NCI-H2227 (cell line): ENCODE results near the gene NOVA2.

Source experiments
- DNase-seq: peaks from one replicate; lab custom pipeline; 2025; ENCODE audit not compliant: unreplicated experiment; lab: John Stamatoyannopoulos, UW

The NOVA2 gene

DNA sequence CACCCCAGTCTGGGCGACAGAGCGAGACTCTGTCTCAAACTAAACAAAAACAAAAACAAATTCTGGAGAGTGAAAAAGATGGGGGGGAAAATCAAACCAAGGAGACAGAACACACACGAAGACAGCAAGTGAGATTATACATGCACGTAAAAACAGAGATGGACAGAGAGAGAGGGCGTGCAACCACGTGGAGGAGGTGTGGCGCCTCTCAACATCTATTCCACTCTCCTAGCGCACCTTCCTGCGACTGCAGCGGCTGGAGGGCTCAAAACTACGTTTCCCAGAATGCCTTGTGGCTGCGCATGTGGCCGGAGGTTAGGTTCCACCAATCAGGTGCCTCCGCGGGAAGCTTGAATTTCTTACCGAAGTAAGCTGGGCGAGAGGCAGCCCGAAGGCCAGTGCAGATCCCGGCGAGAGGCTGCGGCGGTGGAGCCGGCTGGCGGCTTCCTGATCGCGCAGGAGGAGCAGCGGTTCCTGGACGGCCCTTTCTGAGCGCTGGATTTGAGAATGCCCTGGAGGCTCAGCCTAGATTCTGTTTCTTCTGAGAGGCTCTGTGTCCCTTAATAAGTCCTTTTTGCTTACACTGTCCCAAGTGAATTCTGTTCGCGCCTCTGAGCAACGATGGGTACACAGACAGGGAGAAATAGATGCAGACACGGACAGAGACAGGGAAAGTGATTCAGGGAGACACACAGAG is 46.0 kb downstream of the NOVA2 start:
- DNase-seq: peak; percentile 96

DNA sequence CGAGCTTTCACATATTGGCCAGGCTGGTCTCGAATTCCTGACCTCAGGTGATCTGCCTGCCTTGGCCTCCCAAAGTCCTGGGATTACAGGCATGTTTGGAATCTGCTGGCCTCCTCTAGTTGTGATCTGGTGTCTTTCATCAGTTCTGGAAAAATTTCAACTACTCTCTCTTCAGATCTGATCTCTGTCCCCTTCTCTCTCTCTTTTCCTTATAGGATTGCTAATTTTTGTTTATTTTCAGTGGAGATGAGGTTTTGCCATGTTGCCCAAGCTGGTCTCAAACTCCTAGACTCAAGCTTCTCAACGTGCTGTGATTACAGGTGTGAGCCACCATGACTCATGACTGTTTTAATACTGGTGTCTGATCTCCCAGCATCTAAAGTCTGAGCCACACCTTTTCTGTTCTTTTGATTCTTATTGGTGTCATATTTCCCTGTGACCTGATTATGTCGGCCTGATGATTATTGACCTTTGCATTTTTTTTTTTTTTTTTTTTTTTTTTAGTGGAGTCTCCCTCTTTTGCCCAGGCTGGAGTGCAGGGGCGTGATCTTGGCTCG is 48.7 kb downstream of the NOVA2 start:
- DNase-seq: no peak

DNA sequence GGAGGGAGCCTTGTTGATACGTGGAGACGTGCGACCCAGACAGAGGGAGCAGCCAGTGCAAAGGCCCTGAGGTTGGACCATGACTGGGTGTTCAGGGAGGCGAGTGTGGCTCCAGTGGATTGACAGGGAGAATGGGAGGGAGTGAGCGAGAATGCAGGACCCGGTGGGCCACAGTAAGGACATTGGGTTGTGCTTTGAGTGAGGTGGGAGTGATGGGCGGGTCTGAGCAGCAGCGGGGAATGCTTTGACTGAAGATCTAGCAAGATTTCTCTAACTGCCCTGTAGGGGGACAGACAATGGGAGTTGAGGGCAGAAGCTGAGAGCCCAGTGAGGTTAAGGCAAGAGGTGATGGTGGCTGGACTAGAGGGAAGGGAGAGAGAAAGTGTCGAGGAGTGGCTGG is 51.4 kb downstream of the NOVA2 start:
- DNase-seq: peak; percentile 10

DNA sequence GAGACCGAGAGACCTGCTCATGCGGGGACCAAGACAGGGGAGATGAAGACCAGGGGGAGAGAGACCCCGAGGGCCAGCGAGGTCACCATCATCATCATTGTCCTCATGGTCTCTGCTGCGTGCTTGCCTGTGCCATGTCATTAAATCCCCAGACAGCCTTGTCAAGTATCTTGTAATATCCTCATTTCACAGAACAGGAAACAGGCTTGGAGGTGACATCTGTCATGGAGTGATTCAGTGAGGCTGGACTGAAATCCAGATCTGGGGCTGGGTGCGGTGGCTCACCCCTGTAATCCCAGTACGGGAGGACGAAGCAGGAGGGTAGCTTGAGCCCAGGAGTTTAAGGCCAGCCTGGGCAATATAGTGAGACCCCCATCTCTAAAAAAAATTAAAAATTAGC is 53.2 kb downstream of the NOVA2 start:
- DNase-seq: no peak

DNA sequence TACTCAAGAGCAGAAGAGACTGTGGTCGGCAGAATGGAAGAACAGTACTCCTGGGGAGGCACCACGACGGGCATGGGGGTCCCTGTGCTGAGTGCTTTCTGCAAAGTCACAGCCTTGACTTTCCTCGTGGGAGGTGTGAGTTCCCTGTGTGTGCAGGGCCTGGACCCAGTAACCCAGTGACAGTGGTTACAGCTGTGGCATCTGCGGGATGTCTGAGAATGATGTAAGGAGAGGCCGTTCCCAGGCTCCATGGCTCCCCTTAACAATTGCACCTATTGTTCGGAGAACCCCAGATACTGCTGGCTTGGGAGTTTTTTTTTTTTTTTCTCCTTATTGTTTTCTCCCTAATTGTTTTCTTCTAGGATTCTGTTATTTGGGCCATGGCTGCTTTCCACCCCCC is 54.0 kb downstream of the NOVA2 start:
- DNase-seq: no peak

DNA sequence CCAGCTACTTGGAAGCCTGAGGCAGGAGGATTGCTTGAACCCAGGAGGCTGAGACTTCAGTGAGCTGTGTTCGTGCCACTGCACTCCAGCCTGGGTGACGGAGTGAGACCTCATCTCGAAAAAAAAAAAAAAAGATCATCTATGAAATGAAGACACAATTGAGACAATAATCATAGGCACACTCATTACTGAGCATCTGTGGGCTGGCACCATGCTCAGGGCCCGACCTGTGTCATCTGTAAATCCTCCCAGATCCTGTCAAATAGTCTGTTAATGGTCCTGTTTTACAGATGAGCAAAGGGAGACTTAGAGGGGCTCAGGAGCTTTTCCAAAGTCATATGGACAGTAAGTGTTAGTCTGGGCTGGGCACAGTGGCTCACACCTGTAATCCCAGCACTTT is 54.9 kb downstream of the NOVA2 start:
- DNase-seq: no peak

DNA sequence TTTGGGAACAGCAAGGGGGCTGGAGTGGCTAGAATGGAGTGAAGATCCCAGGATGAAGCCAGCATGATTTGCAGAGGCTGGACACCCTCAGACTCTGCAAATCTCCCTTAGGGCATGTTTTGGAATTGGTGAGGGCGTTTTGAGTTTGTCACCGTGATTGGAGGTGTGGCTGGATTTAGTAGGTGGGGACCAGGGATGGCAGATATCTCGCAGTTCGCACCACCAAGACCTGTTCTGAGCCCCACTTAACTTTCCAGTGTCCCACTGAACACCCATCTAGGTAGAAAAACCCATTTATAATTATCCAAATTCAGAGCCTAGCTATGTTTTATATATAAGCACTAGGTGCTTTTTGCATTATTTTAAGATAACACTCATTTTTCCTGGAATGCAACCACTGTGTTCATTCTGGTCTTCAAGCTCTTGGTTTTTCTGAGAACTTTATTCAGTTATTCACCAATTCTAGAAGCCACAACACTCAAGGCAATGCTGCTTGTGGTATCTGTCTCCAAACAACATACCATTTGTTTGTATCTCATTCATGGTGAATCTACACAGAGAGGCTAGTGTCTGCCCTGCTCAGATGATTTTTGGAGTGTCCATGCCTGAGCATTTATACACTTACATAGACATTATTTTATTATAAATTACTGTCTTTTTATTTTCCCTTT is 56.1 kb downstream of the NOVA2 start:
- DNase-seq: no peak

DNA sequence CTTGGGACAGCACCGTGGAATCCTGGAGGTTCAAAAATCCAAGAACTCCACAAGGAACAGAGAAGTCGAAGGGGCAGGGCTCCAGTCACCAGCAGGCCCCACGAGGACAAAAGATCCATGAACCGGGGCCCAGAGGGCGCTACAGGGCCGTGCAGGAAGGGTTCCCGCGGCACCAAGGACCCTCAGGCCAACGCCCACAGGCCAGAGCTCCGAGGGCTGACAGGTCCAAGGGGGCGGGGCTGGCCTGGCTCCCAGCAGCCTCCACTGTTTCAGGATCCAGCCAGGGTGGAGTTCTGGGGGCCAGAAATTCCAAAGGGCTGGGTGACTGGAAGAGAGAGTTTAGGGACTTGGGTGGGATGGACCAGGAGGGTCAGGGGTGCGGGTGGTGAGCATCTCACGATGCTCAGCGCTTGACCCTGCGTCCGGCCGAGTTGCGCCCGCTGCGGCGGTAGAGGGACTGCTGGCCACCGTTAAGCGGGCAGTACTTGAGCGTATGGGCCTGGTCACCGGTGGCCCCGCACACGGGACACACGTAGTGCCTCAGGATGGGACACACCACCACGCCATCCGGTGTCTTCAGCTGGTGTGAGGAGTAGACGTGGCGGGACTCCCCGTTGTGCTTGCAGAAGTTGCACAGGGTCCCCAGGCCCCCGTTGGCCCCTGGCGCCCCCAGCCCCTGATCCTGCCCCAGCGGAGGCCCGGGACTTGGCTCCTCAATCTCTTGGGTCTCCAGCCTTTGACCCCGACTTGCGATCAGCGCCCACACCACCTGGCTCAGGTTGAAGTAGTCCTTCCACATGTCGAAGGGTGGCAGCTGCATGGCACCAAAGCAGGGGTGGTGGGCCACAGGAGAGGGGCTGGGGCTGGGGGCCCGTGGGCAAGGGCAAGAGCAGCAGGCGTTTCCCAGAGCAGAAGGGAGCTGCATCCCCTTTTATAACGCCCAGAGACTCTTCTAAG is 59.5 kb downstream of the NOVA2 start, which contains the start of gene NANOS2:
Gene NANOS2, minus strand, starts transcription at position 905 of the 957 bp plus-strand sequence. Its CDS starts 85 bp downstream, at position 820.
- DNase-seq: no peak

DNA sequence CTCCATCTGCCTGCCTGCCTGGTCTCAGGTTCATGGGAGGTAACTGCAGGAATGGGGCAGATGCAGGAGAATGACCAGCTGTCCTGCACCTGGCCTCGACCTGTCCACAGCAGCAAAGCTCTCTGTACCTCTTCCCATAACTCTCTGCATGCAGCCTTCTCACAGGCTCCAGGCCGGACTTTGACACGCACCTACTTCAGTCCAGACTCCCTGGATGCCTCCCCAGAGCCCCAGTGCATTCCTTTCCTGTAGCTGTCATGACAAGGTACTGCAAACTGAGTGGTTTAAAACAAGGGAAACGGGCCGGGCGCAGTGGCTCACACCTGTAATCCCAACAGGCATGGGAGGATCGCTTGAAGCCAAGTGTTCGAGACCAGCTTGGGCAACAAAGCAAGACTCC is 62.4 kb downstream of the NOVA2 start:
- DNase-seq: no peak

DNA sequence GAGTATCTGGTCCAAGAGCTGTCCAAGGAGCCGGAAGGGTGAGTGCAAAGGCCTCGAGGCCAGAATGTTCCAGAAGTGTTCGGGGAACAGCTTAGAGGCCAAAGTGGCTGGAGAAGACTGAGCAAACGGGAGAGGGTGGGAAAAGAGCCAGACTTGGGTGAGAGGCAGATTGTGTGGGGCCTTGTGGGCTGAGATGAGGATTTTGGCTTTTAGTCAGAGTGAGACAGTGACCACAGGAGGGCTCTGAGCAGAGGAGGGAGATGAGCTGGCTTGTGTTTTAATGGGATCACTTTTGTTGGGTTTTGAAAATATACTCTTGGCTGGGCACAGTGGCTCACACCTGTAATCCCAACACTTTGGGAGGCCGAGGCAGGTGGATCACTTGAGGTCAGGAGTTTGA is 64.7 kb downstream of the NOVA2 start:
- no peak for DNase-seq

DNA sequence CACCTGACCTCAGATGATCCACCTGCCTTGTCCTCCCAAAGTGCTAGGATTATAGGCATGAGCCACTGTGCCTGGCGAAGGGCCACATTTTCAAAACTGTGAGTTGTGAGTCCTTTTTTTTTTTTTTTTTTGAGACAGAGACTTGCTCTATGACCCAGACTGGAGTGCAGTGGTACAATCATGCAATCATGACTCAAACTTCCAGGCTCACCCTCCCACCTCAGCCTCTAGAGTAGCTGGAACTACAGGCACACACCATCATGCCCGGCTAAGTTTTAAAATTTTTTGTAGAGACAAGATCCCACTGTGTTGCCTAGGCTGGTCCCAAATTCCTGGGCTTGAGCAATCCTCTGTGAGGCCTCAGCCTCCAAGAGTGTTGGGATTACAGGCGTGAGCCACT is 67.4 kb downstream of the NOVA2 start:
- no peak for DNase-seq

DNA sequence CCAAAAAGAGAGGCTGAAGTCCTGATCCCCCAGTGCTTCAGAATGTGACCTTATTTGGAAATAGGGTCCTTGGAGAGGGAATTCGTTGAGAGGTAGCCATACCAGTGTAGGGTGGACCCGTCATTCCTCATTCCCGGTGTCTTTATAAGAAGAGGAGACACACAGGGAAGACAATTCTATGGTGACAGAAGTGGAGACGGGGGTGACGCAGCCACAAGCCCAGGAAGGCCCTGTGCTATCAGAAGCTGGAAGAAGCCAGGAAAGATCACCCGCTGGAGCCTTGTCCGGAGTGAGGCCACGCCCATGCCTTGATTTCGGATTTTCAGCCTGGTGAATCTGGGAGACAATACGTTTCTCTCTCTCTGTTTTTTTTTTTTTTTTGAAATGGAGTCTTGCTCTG is 68.7 kb downstream of the NOVA2 start:
- DNase-seq: no peak

DNA sequence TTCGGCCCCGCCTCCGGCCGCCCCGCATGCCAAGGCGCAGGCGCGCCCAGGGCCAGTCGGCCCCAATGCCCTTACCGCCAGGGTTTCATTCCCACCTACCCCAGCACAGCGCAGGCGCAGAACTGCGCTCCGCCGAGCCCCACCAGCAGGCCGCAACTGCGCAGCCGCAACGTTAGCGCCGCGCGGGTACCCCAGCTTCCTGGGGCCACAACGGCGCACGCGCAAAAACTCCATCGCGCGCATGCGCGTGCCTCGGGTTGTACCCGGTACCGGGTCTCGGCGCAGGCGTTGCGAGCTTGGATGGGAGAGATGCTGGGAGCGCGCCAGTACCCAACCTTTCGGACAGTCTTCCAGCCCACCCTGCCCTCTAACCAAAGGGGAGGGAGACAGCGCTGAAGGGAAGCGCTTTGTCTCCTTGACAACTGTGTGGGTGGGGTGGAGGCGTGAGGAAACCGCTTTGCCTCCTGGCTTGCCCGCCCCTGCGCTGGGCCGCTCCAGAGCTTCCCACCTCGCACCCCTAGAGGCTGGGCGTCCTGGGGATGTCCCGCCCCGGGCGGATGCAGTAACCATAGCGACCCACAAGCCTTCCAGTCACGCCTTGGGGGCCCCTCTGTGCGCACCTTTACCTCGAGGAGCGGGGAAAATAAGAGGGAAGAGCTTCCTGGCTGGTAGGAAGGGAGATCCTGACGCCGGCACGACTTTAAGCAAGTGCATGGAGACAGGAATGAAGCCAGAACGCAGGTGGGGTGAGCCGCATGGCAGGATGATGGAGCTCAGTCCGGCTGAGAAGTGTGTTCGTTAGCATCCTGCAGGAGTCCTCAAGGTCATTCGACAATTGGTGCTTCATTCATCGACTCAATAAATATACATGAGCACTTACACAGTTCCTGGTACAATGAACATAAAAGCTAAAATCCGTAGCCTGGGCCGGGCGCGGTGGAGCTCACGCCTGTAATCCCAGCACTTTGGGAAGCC is 70.7 kb downstream of the NOVA2 start:
- peak; percentile 98 for DNase-seq

DNA sequence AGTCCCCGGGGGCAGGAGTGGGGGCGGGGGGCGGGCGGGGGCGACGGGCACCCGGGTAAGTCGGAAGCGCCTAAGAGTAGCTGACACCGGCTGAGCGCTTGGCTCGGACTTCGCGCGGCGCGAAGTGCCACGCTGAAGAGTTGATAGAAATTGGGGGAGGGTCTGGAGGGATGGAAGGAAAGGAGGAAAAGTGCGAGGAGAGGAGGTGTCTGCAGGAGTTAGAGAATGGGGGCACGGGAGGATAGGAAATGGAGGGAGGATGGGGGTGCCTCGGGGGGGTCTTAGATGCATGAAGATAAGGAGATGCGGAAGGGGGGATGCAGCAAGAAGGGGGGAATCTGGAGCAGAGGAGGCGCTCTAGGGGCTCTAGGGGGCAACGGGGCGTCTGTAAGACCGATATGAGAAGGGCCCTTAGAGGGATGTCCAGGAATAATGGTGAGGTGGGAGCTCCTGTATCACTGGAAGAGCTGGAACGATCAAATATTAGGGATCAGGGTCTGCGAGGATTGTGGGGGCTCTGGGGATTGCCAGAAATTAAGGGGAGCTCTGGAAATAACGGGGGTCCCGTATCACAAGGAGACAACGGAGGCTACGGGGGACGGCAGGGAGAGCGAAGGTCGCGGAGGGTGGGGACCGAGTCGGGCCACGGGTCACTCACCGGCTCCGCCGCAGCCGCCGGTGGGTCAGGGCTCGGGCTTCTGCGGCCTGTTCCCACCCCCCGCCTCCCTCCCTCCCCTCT is 71.6 kb downstream of the NOVA2 start, which contains the start of gene MYPOP:
Gene MYPOP, minus strand, starts transcription at position 702 of the 739 bp plus-strand sequence. CDS start 840 bp downstream, outside the sequence.
- DNase-seq: peak; percentile 26

DNA sequence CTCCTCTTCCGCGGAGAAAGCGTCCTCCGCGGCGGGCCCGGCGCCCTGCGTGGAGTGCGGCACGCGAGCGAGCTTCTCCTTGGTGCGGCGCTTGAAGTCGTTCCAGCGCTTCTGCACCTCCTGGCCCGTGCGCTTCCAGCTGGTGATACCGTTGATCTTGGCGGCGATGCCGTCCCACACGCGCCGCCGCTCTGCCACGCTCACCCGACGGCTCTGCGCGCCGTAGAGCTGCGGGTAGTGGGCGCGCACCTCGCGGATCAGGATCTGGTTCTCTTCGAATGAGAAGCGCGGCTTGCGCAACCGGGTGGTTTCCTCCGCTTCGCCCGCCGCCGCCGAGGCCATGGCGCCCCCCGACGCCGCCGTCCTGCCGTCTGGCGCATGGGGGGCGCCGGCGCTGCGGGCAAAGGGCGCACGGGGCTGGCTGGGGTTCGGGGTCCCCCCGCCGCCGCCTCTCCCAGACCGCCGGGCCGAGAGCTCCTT is 72.2 kb downstream of the NOVA2 start:
- peak; percentile 37 for DNase-seq

DNA sequence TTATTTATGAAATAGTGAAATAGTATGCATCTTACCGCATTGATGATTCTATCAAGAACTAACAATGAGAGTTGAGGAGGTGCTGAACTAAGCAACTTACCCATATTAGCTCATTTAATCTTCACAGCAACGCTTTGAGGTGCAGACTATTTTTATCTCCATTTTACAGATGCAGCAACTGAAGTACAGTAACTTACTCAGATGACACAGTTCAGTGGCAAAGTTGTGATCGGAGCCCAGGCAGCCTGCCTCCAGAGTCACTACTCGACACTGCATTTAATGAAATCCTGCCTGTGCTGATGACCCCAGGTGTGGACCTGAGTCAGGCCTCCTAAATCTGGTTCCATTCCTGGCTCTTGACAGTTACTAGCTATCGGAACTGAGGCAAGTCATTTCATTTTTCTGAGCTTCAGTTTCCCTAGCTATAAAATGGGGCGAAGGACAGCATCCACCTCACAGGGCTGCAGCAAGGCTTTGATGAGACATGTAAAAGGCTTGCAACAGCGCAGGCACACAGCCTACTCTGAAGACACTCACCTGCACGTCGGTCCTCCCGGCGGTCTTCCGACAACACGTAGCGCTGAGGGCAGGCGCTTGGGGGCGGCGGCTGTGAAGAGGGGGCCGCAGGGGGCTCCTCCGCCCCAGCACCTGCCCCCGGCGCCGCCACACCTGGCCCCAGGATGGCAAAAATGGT is 72.8 kb downstream of the NOVA2 start:
- DNase-seq: peak; percentile 37

DNA sequence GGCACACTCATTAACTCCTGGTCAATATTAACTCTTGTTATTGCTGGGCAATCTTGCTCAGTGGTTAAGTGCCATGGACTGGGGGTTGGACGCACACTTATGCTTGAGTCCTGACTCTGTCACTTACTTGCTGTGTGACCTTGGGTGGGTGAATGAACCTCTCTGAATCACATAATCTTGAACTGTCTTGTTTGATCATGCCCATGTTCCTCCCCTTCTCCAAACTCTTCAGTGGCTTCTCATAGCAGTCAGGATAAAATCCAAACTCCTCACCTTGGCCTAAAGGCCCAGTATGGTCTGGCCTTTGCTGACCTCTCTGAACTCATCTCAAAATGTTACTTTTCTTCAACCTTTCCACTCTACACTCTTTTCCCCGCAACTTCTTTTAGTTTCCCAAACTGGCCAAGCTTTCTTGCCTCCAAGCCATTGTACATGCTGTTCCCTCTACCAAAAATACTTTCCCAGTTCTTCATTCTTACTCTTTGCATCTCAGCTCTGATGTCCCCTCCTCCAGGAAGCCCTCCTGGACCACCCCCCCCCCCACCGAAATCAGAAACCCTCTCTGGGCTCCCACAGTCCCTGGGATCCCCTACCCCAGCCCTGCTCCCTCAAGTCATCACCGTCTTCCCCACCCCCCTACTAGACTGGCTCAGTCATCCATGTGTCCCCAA is 73.6 kb downstream of the NOVA2 start:
- no peak for DNase-seq

DNA sequence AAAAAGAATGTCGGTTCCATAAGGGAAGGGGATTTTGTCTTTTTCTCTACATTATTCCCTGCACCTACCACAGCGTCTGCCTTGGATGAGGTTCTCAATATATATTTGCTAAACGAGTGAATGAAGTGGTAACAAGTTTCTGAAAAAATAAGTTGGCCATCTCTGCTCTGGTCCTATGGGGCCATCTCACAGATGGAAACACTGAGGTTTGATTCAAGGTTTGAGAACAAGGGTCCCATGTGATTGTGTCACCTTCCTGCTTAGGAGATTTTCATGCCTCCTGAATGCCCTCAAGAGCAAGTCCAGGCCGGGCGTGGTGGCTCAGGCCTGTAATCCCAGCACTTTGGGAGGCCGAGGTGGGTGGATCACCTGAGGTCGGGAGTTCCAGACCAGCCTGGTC is 74.4 kb downstream of the NOVA2 start:
- DNase-seq: no peak
